Fibroblast of the aortic adventitia (primary cell): ENCODE measurements around the gene MYLK. TPM values are rescaled to one million over a fixed set of nuclear protein-coding genes. Genes with fewer than 3 reads are reported as not detected.

Experiments used
- DNase-seq: peaks from one replicate; pipeline ENCODE4 v3.0.0-alpha.2; 2010; ENCODE audit warnings: low read depth
- H3K4me3 ChIP-seq: 2 replicates; pipeline ENCODE4 v1.5.1; 2011; ENCODE audit warnings: low read depth, mild to moderate bottlenecking, control low read depth, low read length, moderate library complexity
- total RNA-seq: library from RNA; depleted of rRNA; stranded (reverse); fragments of >200 nt; gene quantifications from 2 replicates; pipeline ENCODE4 v1.2.3, GENCODE V29; 2012; ENCODE audit warnings: low replicate concordance
- TF ChIP-seq, protein P1 (sequence below): IDR thresholded peaks from 2 replicates; pipeline ENCODE4 v1.5.1; 2011; ENCODE audit warnings: mild to moderate bottlenecking, low read length, control low read depth, inconsistent platforms; ENCODE audit not compliant: insufficient read depth

Gene MYLK
- total RNA-seq, 1 donor: 74.7 TPM

DNA sequence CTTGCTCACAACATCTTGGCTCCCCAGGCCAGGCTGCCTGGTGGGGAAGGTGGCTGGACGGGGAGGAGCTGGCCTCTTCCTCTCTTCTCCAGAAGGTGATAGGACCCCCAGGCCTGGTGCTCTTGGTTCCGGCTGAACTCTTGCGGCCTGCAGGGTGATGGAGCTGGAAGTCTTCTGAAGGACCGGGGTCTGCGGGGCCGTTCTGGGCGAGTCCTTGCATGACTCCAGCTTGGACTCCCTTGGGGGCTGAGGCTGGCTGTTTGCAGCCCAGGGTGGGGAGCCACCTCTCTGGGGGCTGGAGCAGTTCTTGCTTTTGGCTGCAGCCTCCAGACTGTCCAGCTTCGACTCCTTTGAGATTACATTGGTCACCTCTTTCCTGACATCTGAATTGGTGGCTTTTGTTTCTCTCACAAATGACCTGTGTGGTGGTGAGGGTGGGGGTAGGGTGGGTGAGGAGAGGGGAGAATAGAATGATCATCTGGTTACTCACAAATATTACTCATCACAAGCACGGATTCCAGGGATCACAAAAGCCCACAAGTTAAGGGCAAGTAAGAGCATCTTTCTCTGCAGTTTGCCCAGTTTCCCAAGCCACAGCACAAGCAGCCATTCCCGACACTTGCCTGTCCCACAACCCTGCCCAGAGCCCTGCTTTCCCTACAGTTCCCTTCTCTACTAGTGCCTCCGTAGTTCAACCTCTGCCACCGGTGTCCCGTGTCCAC, 150.2 kb downstream of the MYLK start:
- DNase-seq: peak; percentile 75
- TF ChIP-seq, protein P1, sequence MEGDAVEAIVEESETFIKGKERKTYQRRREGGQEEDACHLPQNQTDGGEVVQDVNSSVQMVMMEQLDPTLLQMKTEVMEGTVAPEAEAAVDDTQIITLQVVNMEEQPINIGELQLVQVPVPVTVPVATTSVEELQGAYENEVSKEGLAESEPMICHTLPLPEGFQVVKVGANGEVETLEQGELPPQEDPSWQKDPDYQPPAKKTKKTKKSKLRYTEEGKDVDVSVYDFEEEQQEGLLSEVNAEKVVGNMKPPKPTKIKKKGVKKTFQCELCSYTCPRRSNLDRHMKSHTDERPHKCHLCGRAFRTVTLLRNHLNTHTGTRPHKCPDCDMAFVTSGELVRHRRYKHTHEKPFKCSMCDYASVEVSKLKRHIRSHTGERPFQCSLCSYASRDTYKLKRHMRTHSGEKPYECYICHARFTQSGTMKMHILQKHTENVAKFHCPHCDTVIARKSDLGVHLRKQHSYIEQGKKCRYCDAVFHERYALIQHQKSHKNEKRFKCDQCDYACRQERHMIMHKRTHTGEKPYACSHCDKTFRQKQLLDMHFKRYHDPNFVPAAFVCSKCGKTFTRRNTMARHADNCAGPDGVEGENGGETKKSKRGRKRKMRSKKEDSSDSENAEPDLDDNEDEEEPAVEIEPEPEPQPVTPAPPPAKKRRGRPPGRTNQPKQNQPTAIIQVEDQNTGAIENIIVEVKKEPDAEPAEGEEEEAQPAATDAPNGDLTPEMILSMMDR: no peak
- H3K4me3 ChIP-seq: no peak overlapping the region

DNA sequence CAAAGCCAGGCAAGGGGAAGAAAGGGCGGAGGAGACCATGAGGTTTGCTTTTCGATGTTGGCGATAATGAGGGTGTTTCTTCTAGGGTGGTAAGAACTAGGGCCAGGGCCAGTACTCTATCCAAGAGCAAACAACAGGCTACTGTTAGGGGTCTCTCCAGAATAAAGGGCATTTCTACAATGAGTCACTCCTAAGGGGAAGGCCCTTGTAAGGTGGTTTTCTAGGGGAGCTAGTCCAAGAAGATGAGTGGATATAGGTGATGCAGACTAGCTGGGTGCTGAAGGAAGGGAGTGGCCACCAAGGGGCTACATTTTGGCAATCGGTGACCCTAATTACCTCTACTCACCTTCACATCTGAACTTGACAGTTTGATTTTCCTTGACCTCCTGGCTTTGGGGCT, 150.8 kb downstream of the MYLK start:
- H3K4me3 ChIP-seq: no peak overlapping the region
- TF ChIP-seq, protein P1: no peak
- no peak for DNase-seq

DNA sequence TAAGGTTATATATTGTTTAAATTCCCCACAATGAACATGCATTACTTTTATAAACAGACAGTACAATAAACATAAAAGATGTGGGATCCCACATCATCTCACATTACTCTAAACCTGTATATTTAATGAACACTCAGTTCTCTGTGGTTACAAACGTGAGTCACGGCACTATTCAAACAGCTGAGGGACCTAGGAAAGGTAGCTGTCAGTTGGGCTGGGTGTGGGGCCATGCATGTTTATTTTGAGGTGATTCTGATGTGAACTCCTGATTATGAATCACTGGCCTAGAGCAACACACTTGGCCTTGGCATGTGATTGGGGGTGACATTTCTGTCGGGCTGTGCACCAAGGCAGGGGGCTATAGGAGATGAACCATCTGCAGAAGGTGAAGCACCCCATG, 151.7 kb downstream of the MYLK start:
- DNase-seq: peak; percentile 21
- TF ChIP-seq, protein P1: no peak
- no peak overlapping the region for H3K4me3 ChIP-seq

DNA sequence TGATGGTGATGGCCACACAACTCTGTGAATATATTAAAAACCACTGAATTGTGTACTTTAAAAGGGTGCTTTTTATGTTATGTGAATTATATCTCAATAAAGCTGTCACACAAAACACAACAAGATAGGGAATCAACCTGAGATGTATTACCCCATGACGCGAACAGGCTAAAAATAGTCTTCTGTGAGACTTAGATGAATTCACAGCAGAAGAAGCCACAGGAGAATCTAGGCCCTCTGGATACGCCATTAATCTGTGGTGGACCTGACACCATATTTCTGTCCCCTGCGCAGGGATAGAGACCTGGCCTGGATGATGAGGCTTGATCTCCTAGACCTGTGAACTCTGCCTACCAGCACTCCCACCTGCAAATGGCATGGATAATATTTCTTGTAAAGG, 153.3 kb downstream of the MYLK start:
- no peak overlapping the region for H3K4me3 ChIP-seq
- DNase-seq: no peak
- TF ChIP-seq, protein P1: no peak

DNA sequence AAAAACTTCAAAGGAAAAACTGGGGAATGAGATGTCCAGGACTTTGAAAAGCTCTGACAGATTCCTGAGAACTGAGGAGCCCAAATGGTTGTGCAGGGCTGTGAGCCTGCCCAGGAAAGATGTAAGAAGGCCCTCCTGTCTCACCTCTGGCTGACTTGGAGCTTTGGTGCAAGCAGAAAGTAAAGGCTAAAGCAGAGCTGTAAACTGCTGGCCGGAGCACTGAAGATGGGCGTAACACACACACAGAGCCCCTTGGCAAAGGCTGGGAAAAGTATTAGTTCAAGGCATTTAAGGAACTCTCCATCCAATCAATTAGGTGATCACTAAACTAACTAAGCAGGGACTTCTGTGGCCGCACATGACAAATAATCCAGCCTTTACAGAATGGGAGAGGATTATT, 155.1 kb downstream of the MYLK start:
- H3K4me3 ChIP-seq: no peak overlapping the region
- TF ChIP-seq, protein P1: no peak
- no peak for DNase-seq

DNA sequence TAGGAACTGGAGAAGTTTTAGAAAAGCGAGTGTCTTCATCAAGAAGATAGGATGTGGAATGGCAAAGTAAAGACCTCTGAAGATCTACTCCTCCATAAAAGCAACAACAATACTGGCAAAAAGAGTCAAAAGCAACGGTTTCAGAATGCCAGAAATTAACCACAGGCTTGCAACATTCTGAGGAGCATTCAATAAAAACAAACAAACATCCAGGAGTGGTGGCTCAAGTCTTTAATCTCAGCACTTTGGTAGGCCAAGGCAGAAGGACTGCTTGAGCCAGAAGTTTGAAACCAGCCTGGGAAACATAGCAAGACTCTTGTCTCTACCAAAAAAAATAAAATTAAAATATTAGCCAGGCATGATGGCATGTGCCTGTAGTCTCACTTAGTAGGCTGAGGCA, 156.1 kb downstream of the MYLK start:
- DNase-seq: peak; percentile 36
- TF ChIP-seq, protein P1: no peak
- H3K4me3 ChIP-seq: no peak overlapping the region
